ENCODE measurements around the gene DYNLRB1.

Gene DYNLRB1

GRCh38 chr20:34534391-34535165, 18.4 kb downstream of the DYNLRB1 start:
- no peak for DNase-seq (ENCODE audit: low spot score)

GRCh38 chr20:34535301-34535840, 19.1 kb downstream of the DYNLRB1 start:
- DNase-seq (ENCODE audit: low spot score) = no peak

- no peak for DNase-seq (ENCODE audit: low spot score)
Observed at GRCh38 chr20:34535857-34536256, 19.6 kb downstream of the DYNLRB1 start.

GRCh38 chr20:34536798-34537394, 20.7 kb downstream of the DYNLRB1 start:
- DNase-seq (ENCODE audit: low spot score) = no peak

- no peak for DNase-seq (ENCODE audit: low spot score)
Observed at GRCh38 chr20:34537651-34538050, 21.4 kb downstream of the DYNLRB1 start.

GRCh38 chr20:34538671-34539123, 22.5 kb downstream of the DYNLRB1 start:
- DNase-seq (ENCODE audit: low spot score) = peak; percentile 83

GRCh38 chr20:34539756-34540155, 23.5 kb downstream of the DYNLRB1 start:
- DNase-seq (ENCODE audit: low spot score) = no peak

GRCh38 chr20:34540596-34541263, 24.5 kb downstream of the DYNLRB1 start:
- DNase-seq (ENCODE audit: low spot score) = no peak

GRCh38 chr20:34541264-34541901, 25.2 kb downstream of the DYNLRB1 start:
- DNase-seq (ENCODE audit: low spot score) = no peak

- DNase-seq (ENCODE audit: low spot score) = no peak
Observed at GRCh38 chr20:34541917-34542316, 25.7 kb downstream of the DYNLRB1 start.

- DNase-seq (ENCODE audit: low spot score) = no peak
Observed at GRCh38 chr20:34542439-34542838, 26.2 kb downstream of the DYNLRB1 start.

GRCh38 chr20:34543463-34544056, 27.3 kb downstream of the DYNLRB1 start:
- DNase-seq (ENCODE audit: low spot score) = no peak

GRCh38 chr20:34544109-34544796, 28.0 kb downstream of the DYNLRB1 start:
- DNase-seq (ENCODE audit: low spot score) = no peak

GRCh38 chr20:34546751-34547181, 30.5 kb downstream of the DYNLRB1 start:
- no peak for DNase-seq (ENCODE audit: low spot score)

- no peak for DNase-seq (ENCODE audit: low spot score)
Observed at GRCh38 chr20:34547844-34548613, 31.8 kb downstream of the DYNLRB1 start.

- DNase-seq (ENCODE audit: low spot score) = no peak
Observed at GRCh38 chr20:34549291-34549928, 33.2 kb downstream of the DYNLRB1 start.

- no peak for DNase-seq (ENCODE audit: low spot score)
Observed at GRCh38 chr20:34549929-34550305, 33.7 kb downstream of the DYNLRB1 start.

GRCh38 chr20:34552569-34552968, 36.3 kb downstream of the DYNLRB1 start:
- no peak for DNase-seq (ENCODE audit: low spot score)

GRCh38 chr20:34553366-34553867, 37.2 kb downstream of the DYNLRB1 start:
- no peak for DNase-seq (ENCODE audit: low spot score)

GRCh38 chr20:34557936-34558319, 41.7 kb downstream of the DYNLRB1 start:
- DNase-seq (ENCODE audit: low spot score) = no peak

All from AG20443 (cell line).